GM12891 (cell line): ENCODE results near the gene PCED1B.

ENCODE experiments used
- POLR2A ChIP-seq: IDR thresholded peaks from 2 replicates; pipeline ENCODE4 v1.6.1; 2011; ENCODE audit warnings: low read depth, low read length, control low read depth
- POLR2AphosphoS5 ChIP-seq: IDR thresholded peaks from 2 replicates; pipeline ENCODE4 v1.6.1; 2011; ENCODE audit warnings: low read depth, low read length, control low read depth

GRCh38 chr12:47247418-47247817, 168.0 kb downstream of the PCED1B start:
- TF ChIP-seq POLR2A (no peak), POLR2AphosphoS5 (no peak)
